Lower lobe of right lung (tissue), 2 donors: ENCODE results near the gene MRPL1. TPM values are rescaled to one million over a fixed set of nuclear protein-coding genes. Genes with fewer than 3 reads are reported as not detected.

Experiments used
- ATAC-seq, 2 donors: fragments of 200-7000 bp; cut with Tn5 transposase; one replicate each; pipeline ENCODE4 v1.9.1; 2020 to 2022; ENCODE audit warnings: mild to moderate bottlenecking in 2 of 2, moderate library complexity in 2 of 2
- DNase-seq: peaks from one replicate; pipeline ENCODE4 v3.0.0-alpha.2; 2020
- H3K27ac ChIP-seq: fragments of 200-600 bp; one replicate; pipeline ENCODE4 v1.8.0; 2022
- H3K27me3 ChIP-seq: fragments of 200-600 bp; one replicate; pipeline ENCODE4 v1.8.0; 2022; ENCODE audit warnings: low read depth
- H3K36me3 ChIP-seq: fragments of 200-600 bp; one replicate; pipeline ENCODE4 v1.8.0; 2022; ENCODE audit warnings: mild to moderate bottlenecking
- H3K4me1 ChIP-seq: fragments of 200-600 bp; one replicate; pipeline ENCODE4 v1.8.0; 2022
- H3K4me3 ChIP-seq: fragments of 200-600 bp; one replicate; pipeline ENCODE4 v1.8.0; 2022; ENCODE audit warnings: mild to moderate bottlenecking
- H3K9me3 ChIP-seq: fragments of 200-600 bp; one replicate; pipeline ENCODE4 v1.8.0; 2022
- CTCF ChIP-seq: fragments of 200-600 bp; IDR thresholded peaks from one replicate; pipeline ENCODE4 v1.8.0; 2022; ENCODE audit warnings: antibody characterized with exemption, mild to moderate bottlenecking
- intact Hi-C: fragments of 100-400 bp; cut with DNase I; formaldehyde crosslinking; loops from one replicate; pipeline ENCODE4 v1.11.0; 2022
- total RNA-seq: library from RNA; stranded (reverse); fragmentation: NEBNext Ultra II Directional; extraction: Animal tissue kit (Norgen Biotek cat#: 25700); gene quantifications from one replicate; pipeline ENCODE4 v1.2.1, GENCODE V29; 2021
- donor health status: DM: no; HTN: yes; CAD: no; lungs with severe emphysema.

Gene MRPL1
- total RNA-seq, 1 donor from 2014 or later: 25.8 TPM

GRCh38 chr4:77818602-77819403 lies 43.8 kb upstream of the MRPL1 start, which contains the start of gene CNOT6L:
CNOT6L (minus strand) TSS chr4:77819368; CDS start chr4:77819308, 60 bp downstream.
- H3K9me3 ChIP-seq: no peaks in the 10 kb centered on the region
- ATAC-seq: peak; percentile 86
- H3K4me3 ChIP-seq: peak within 1 kb of the TSS; percentile 91
- H3K36me3 ChIP-seq: no peaks in the 10 kb centered on the region
- TF ChIP-seq CTCF: no peak
- intact Hi-C loops: no loop called here
- peak; percentile 92 for DNase-seq
- no peaks in the 10 kb centered on the region for H3K27me3 ChIP-seq
- H3K27ac ChIP-seq: peak within 1 kb of the TSS; percentile 99
- H3K4me1 ChIP-seq: peaks cover 58% of the 10 kb centered on the region

- intact Hi-C loops: no loop called here
- no peaks in the 10 kb centered on the region for H3K36me3 ChIP-seq
- H3K4me3 ChIP-seq: peak overlapping the region; percentile 91
- ATAC-seq (peak; percentile 47 to 73), DNase-seq (no peak)
- TF ChIP-seq CTCF: no peak
- H3K27me3 ChIP-seq: no peaks in the 10 kb centered on the region
- H3K9me3 ChIP-seq: no peaks in the 10 kb centered on the region
- H3K27ac ChIP-seq: peak overlapping the region; percentile 99
- H3K4me1 ChIP-seq: peaks cover 52% of the 10 kb centered on the region
Observed at GRCh38 chr4:77819404-77819842, 43.2 kb upstream of the MRPL1 start.

- peak overlapping the region; percentile 99 for H3K27ac ChIP-seq
- H3K4me1 ChIP-seq: peaks cover 51% of the 10 kb centered on the region
- H3K36me3 ChIP-seq: no peaks in the 10 kb centered on the region
- DNase-seq: peak; percentile 94
- no peak for TF ChIP-seq CTCF
- peak; percentile 94 to 95 for ATAC-seq
- intact Hi-C loops: no loop called here
- no peaks in the 10 kb centered on the region for H3K9me3 ChIP-seq
- H3K27me3 ChIP-seq: no peaks in the 10 kb centered on the region
- H3K4me3 ChIP-seq: peak overlapping the region; percentile 91
Observed at GRCh38 chr4:77819843-77820648, 42.6 kb upstream of the MRPL1 start.

- Histone ChIP-seq H3K27ac (peak overlapping the region; percentile 99), H3K36me3 (no peaks in the 10 kb centered on the region), H3K4me1 (peaks cover 42% of the 10 kb centered on the region), H3K9me3 (no peaks in the 10 kb centered on the region), H3K4me3 (peak overlapping the region; percentile 91), H3K27me3 (no peaks in the 10 kb centered on the region)
- intact Hi-C loops: no loop called here
- no peak for TF ChIP-seq CTCF
- DNase-seq (no peak), ATAC-seq (no peak)
Observed at GRCh38 chr4:77820649-77821561, 41.7 kb upstream of the MRPL1 start.

GRCh38 chr4:77821775-77822174 lies 40.9 kb upstream of the MRPL1 start:
- intact Hi-C loops: no loop called here

More at GRCh38 chr4:77821775-77822174, 40.9 kb upstream of the MRPL1 start:
- Histone ChIP-seq H3K4me1 (peaks cover 33% of the 10 kb centered on the region), H3K36me3 (no peaks in the 10 kb centered on the region), H3K27ac (peak overlapping the region; percentile 99), H3K4me3 (no peak overlapping the region), H3K9me3 (no peaks in the 10 kb centered on the region), H3K27me3 (no peaks in the 10 kb centered on the region)
- no peak for ATAC-seq
- no peak for DNase-seq
- no peak for TF ChIP-seq CTCF
